Neural cell (in vitro differentiated cells): ENCODE measurements around the gene SLCO1B3. TPM values are rescaled to one million over a fixed set of nuclear protein-coding genes. Genes with fewer than 3 reads are reported as not detected.

Experiments used
- polyA plus RNA-seq: library from polyadenylated mRNA; depleted of rRNA; stranded (reverse); fragments of >200 nt; gene quantifications from 2 replicates; pipeline ENCODE4 v1.2.3, GENCODE V29; 2014
- small RNA-seq, 3 experiments: library from RNA; depleted of rRNA; stranded (forward); fragments of <200 nt; gene quantifications; one replicate each; pipeline ENCODE3, GENCODE V24; 2012

The SLCO1B3 gene
- polyA plus RNA-seq, 1 donor from 2014 or later = not detected

Small RNA genes lying within 50 kb of the gene (small RNA-seq; reads per million reads assigned to genes)
- 0 reads per million in 3 experiments for gene AC011604.1

Other genes starting within 250 kb of the SLCO1B3 start
- gene SLCO1C1, start 115.4 kb upstream of the SLCO1B3 start, polyA plus RNA-seq = not detected in 2 replicates